Neural progenitor cell (in vitro differentiated cells): ENCODE results near the gene GIMAP4. TPM values are rescaled to one million over a fixed set of nuclear protein-coding genes. Genes with fewer than 3 reads are reported as not detected.
"Not testable (repeated sequence)": the region's sequence is repeated elsewhere in the genome, so short reads cannot be mapped to it uniquely, and the experiment has no call there.

Experiments used
- DNase-seq: peaks from one replicate; pipeline ENCODE4 v3.0.0-alpha.2; 2016; ENCODE audit warnings: low spot score
- H2AFZ ChIP-seq: fragments of 200-600 bp; sonication (generic); replicated peaks from 2 replicates; pipeline ENCODE4 v1.6.1; 2016; ENCODE audit warnings: antibody characterized with exemption
- H3F3A ChIP-seq: fragments of 200-600 bp; sonication (generic); 2 replicates; pipeline ENCODE4 v1.6.1; 2016; ENCODE audit warnings: antibody characterized with exemption, low read depth
- H3K27ac ChIP-seq: fragments of 200-600 bp; sonication (generic); 2 replicates; pipeline ENCODE4 v1.5.1; 2016; ENCODE audit warnings: mild to moderate bottlenecking
- H3K27me3 ChIP-seq: fragments of 200-600 bp; sonication (generic); 2 replicates; pipeline ENCODE4 v1.6.1; 2016; ENCODE audit warnings: mild to moderate bottlenecking, moderate library complexity
- H3K36me3 ChIP-seq: fragments of 200-600 bp; sonication (generic); 2 replicates; pipeline ENCODE4 v1.5.1; 2016
- H3K4me1 ChIP-seq: fragments of 200-600 bp; sonication (generic); 2 replicates; pipeline ENCODE4 v1.6.1; 2016; ENCODE audit warnings: mixed run types
- H3K4me2 ChIP-seq: fragments of 200-600 bp; sonication (generic); 2 replicates; pipeline ENCODE4 v1.6.1; 2016
- H3K4me3 ChIP-seq: fragments of 200-600 bp; sonication (generic); 2 replicates; pipeline ENCODE4 v1.5.1; 2016
- H3K79me2 ChIP-seq: fragments of 200-600 bp; sonication (generic); 2 replicates; pipeline ENCODE4 v1.6.1; 2016; ENCODE audit warnings: low read depth
- H3K9ac ChIP-seq: fragments of 200-600 bp; sonication (generic); 2 replicates; pipeline ENCODE4 v1.6.1; 2016
- H3K9me3 ChIP-seq: fragments of 200-600 bp; sonication (generic); 2 replicates; pipeline ENCODE4 v1.5.1; 2016; ENCODE audit warnings: low read depth
- H4K20me1 ChIP-seq: fragments of 200-600 bp; sonication (generic); 2 replicates; pipeline ENCODE4 v1.6.1; 2016; ENCODE audit warnings: low read depth
- H3K27ac Mint-ChIP-seq: 3 replicates; pipeline ENCODE4 v1.8.0; 2021; ENCODE audit warnings: mixed read lengths
- H3K27me3 Mint-ChIP-seq: 2 replicates; pipeline ENCODE4 v1.8.0; 2022; ENCODE audit warnings: low read depth, mild to moderate bottlenecking, inconsistent platforms, moderate library complexity, mixed read lengths; ENCODE audit not compliant: insufficient read depth
- H3K36me3 Mint-ChIP-seq: 3 replicates; pipeline ENCODE4 v1.8.0; 2021; ENCODE audit warnings: mixed read lengths
- H3K4me1 Mint-ChIP-seq: 3 replicates; pipeline ENCODE4 v1.8.0; 2021; ENCODE audit warnings: mixed read lengths
- H3K4me3 Mint-ChIP-seq: 3 replicates; pipeline ENCODE4 v1.8.0; 2021; ENCODE audit warnings: mild to moderate bottlenecking, moderate library complexity, mixed read lengths
- H3K9me3 Mint-ChIP-seq: 3 replicates; pipeline ENCODE4 v1.8.0; 2020; ENCODE audit warnings: mixed read lengths
- EZH2 ChIP-seq: fragments of 200-600 bp; sonication (generic); IDR thresholded peaks from 2 replicates; pipeline ENCODE4 v1.6.1; 2017; ENCODE audit warnings: antibody characterized with exemption, mild to moderate bottlenecking, moderate library complexity
- EZH2phosphoT487 ChIP-seq: fragments of 200-600 bp; sonication (generic); IDR thresholded peaks from 2 replicates; pipeline ENCODE4 v1.6.1; 2017; ENCODE audit warnings: antibody characterized with exemption
- total RNA-seq: library from RNA; depleted of rRNA; stranded (reverse); fragments of >200 nt; gene quantifications from 2 replicates; pipeline ENCODE4 v1.2.3, GENCODE V29; 2015; ENCODE audit warnings: low replicate concordance
- TF ChIP-seq, protein P1 (sequence below): fragments of 200-600 bp; sonication (generic); IDR thresholded peaks from 2 replicates; pipeline ENCODE4 v1.5.1; 2017; ENCODE audit warnings: antibody characterized with exemption, mild to moderate bottlenecking

The GIMAP4 gene
- total RNA-seq, result not detected in 2 replicates

GRCh38 chr7:150567169-150567568 lies at the start of gene GIMAP4:
GIMAP4 (plus strand) TSS chr7:150567390; CDS start chr7:150569902, 2,512 bp downstream.
- no peak within 1 kb of the TSS for H2AFZ ChIP-seq

GRCh38 chr7:150519310-150519709 lies 47.9 kb upstream of the GIMAP4 start:
- Histone ChIP-seq H3K27ac (no peak overlapping the region), H4K20me1 (no peaks in the 10 kb centered on the region), H3K79me2 (no peaks in the 10 kb centered on the region), H3K27me3 (peaks cover 4% of the 10 kb centered on the region), H3K4me2 (no peak overlapping the region), H3K9me3 (no peaks in the 10 kb centered on the region), H3K4me1 (no peaks in the 10 kb centered on the region), H3K4me3 (no peak overlapping the region), H3K9ac (no peak overlapping the region), H3K36me3 (no peaks in the 10 kb centered on the region), H2AFZ (no peak overlapping the region), H3F3A (no peaks in the 10 kb centered on the region)
- H3K4me1 Mint-ChIP-seq, result no peaks in the 10 kb centered on the region
- H3K9me3 Mint-ChIP-seq, result no peaks in the 10 kb centered on the region
- no peaks in the 10 kb centered on the region for H3K36me3 Mint-ChIP-seq
- TF ChIP-seq EZH2, result no peak
- no peak for TF ChIP-seq EZH2phosphoT487
- TF ChIP-seq, protein P1, sequence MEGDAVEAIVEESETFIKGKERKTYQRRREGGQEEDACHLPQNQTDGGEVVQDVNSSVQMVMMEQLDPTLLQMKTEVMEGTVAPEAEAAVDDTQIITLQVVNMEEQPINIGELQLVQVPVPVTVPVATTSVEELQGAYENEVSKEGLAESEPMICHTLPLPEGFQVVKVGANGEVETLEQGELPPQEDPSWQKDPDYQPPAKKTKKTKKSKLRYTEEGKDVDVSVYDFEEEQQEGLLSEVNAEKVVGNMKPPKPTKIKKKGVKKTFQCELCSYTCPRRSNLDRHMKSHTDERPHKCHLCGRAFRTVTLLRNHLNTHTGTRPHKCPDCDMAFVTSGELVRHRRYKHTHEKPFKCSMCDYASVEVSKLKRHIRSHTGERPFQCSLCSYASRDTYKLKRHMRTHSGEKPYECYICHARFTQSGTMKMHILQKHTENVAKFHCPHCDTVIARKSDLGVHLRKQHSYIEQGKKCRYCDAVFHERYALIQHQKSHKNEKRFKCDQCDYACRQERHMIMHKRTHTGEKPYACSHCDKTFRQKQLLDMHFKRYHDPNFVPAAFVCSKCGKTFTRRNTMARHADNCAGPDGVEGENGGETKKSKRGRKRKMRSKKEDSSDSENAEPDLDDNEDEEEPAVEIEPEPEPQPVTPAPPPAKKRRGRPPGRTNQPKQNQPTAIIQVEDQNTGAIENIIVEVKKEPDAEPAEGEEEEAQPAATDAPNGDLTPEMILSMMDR, result no peak
- no peak overlapping the region for H3K27ac Mint-ChIP-seq
- no peak for DNase-seq
- H3K27me3 Mint-ChIP-seq, result peaks cover 3% of the 10 kb centered on the region
- H3K4me3 Mint-ChIP-seq, result no peak overlapping the region

More at GRCh38 chr7:150567169-150567568, at the start of gene GIMAP4:
- Mint-ChIP-seq H3K4me1 (peaks cover 3% of the 10 kb centered on the region), H3K27ac (no peak within 1 kb of the TSS), H3K9me3 (no peaks in the 10 kb centered on the region), H3K4me3 (no peak within 1 kb of the TSS), H3K27me3 (no peaks in the 10 kb centered on the region), H3K36me3 (no peaks in the 10 kb centered on the region)
- Histone ChIP-seq H3K27ac (no peak within 1 kb of the TSS), H3K9me3 (no peaks in the 10 kb centered on the region), H3K36me3 (no peaks in the 10 kb centered on the region), H3K4me1 (no peaks in the 10 kb centered on the region), H3K79me2 (no peaks in the 10 kb centered on the region), H4K20me1 (no peaks in the 10 kb centered on the region), H3K9ac (no peak within 1 kb of the TSS), H3F3A (no peaks in the 10 kb centered on the region), H3K4me3 (no peak within 1 kb of the TSS), H3K4me2 (no peak within 1 kb of the TSS), H3K27me3 (no peaks in the 10 kb centered on the region)
- no peak for DNase-seq
- TF ChIP-seq EZH2phosphoT487, result no peak
- no peak for TF ChIP-seq EZH2
- TF ChIP-seq, protein P1, result no peak

- H3K27me3 Mint-ChIP-seq, result no peaks in the 10 kb centered on the region
- Histone ChIP-seq H2AFZ (no peak overlapping the region), H3K4me2 (no peak overlapping the region), H4K20me1 (no peaks in the 10 kb centered on the region), H3F3A (no peaks in the 10 kb centered on the region), H3K27ac (no peak overlapping the region), H3K36me3 (no peaks in the 10 kb centered on the region), H3K9ac (no peak overlapping the region), H3K9me3 (no peaks in the 10 kb centered on the region), H3K79me2 (no peaks in the 10 kb centered on the region), H3K4me3 (no peak overlapping the region), H3K4me1 (no peaks in the 10 kb centered on the region), H3K27me3 (peaks cover 4% of the 10 kb centered on the region)
- H3K9me3 Mint-ChIP-seq, result no peaks in the 10 kb centered on the region
- no peak overlapping the region for H3K27ac Mint-ChIP-seq
- DNase-seq, result no peak
- H3K4me1 Mint-ChIP-seq, result no peaks in the 10 kb centered on the region
- no peak overlapping the region for H3K4me3 Mint-ChIP-seq
- TF ChIP-seq, protein P1, result no peak
- TF ChIP-seq EZH2phosphoT487 (no peak), EZH2 (no peak)
- no peaks in the 10 kb centered on the region for H3K36me3 Mint-ChIP-seq
Observed at GRCh38 chr7:150520145-150520544, 47.0 kb upstream of the GIMAP4 start.

- not testable (repeated sequence) for H3K4me3 ChIP-seq, H3K27ac ChIP-seq, H3K27me3 Mint-ChIP-seq
Observed at GRCh38 chr7:150522931-150523330, 44.3 kb upstream of the GIMAP4 start.

More at GRCh38 chr7:150522931-150523330, 44.3 kb upstream of the GIMAP4 start:
- not testable (repeated sequence) for H3K36me3 Mint-ChIP-seq, H2AFZ ChIP-seq, H3K4me3 Mint-ChIP-seq, H3K27me3 ChIP-seq, H3K27ac Mint-ChIP-seq, H3K4me1 Mint-ChIP-seq, H3K4me2 ChIP-seq, H3K36me3 ChIP-seq, DNase-seq, H3K79me2 ChIP-seq, H3K4me1 ChIP-seq, H3K9ac ChIP-seq, H3K9me3 Mint-ChIP-seq, H4K20me1 ChIP-seq, H3F3A ChIP-seq, H3K9me3 ChIP-seq
